ENCODE results near the gene CD248.

GRCh38 chr11:66343176-66343575 lies 26.3 kb upstream of the CD248 start:
- TF ChIP-seq CTCF (IDR thresholded peaks at IDR 0.05) (no peak), POLR2A (IDR thresholded peaks at IDR 0.05) (no peak), POLR2AphosphoS5 (IDR thresholded peaks at IDR 0.05) (no peak)
